BJ (cell line): Measurements from ENCODE around the gene INTS15. TPM values are rescaled to one million over a fixed set of nuclear protein-coding genes. Genes with fewer than 3 reads are reported as not detected.

Experiments used
- CTCF ChIA-PET: fragments of 350-600 bp; formaldehyde crosslinking; extraction: SDS; loops from one replicate; lab custom pipeline; 2021; ENCODE audit warnings: antibody characterized with exemption, inconsistent platforms; lab: Yijun Ruan, JAX
- POLR2A ChIA-PET: fragments of 300-600 bp; sonication (Branson Sonifier 250); formaldehyde crosslinking; extraction: SDS; loops from one replicate; lab custom pipeline; 2021; ENCODE audit warnings: antibody characterized with exemption; lab: Charles Lee
- DNase-seq: peaks from one replicate; pipeline ENCODE4 v3.0.0-alpha.2; 2011; ENCODE audit warnings: low read depth
- H3K27me3 ChIP-seq: 2 replicates; pipeline ENCODE4 v1.6.0; 2011; ENCODE audit warnings: low read length; ENCODE audit not compliant: control insufficient read depth, insufficient read depth
- H3K36me3 ChIP-seq: 2 replicates; pipeline ENCODE4 v1.5.1; 2011; ENCODE audit warnings: low read length; ENCODE audit not compliant: control insufficient read depth, insufficient read depth
- H3K4me3 ChIP-seq: 2 replicates; pipeline ENCODE4 v1.5.1; 2011; ENCODE audit warnings: low read depth, mild to moderate bottlenecking, control low read depth, low read length
- CTCF ChIP-seq: IDR thresholded peaks from 2 replicates; pipeline ENCODE4 v1.5.1; 2011; ENCODE audit warnings: low read depth, mild to moderate bottlenecking, control low read depth, inconsistent platforms, low read length, moderate library complexity; ENCODE audit not compliant: insufficient read depth
- polyA plus RNA-seq: library from polyadenylated mRNA; depleted of rRNA; stranded (reverse); fragments of >200 nt; gene quantifications from 2 replicates; pipeline ENCODE4 v1.2.3, GENCODE V29; 2011

Gene INTS15
- polyA plus RNA-seq, 1 experiment: 22.6 TPM

- H3K36me3 ChIP-seq: peaks cover 4% of the 10 kb centered on the region
- H3K27me3 ChIP-seq: no peaks in the 10 kb centered on the region
- ChIA-PET CTCF (no interaction called here), POLR2A (no interaction called here)
- TF ChIP-seq CTCF: no peak
- DNase-seq: no peak
- no peak overlapping the region for H3K4me3 ChIP-seq
These were observed 17.8 kb downstream of the INTS15 start for GRCh38 chr7:6607651-6608051.

- ChIA-PET POLR2A (no interaction called here), CTCF (interaction anchor here (1.2 kb wide), 1 partner anchor 18 kb away, joined by 3 read pairs; the partner anchor contains the start of gene INTS15)
- DNase-seq: no peak
- Histone ChIP-seq H3K36me3 (peaks cover 3% of the 10 kb centered on the region; the same call in 1 of the 2 replicates), H3K27me3 (no peaks in the 10 kb centered on the region), H3K4me3 (no peak overlapping the region)
- TF ChIP-seq CTCF: no peak
These were observed 18.3 kb downstream of the INTS15 start for GRCh38 chr7:6608081-6608480.

GRCh38 chr7:6608794-6609193 lies 19.0 kb downstream of the INTS15 start:
- no peak for DNase-seq
- no peak for TF ChIP-seq CTCF
- peaks cover 3% of the 10 kb centered on the region; the same call in 1 of the 2 replicates for H3K36me3 ChIP-seq
- ChIA-PET POLR2A (no interaction called here), CTCF (interaction anchor here (1.2 kb wide), 1 partner anchor 19 kb away, joined by 3 read pairs; the partner anchor contains the start of gene INTS15)
- H3K27me3 ChIP-seq: no peaks in the 10 kb centered on the region
- no peak overlapping the region for H3K4me3 ChIP-seq

- Histone ChIP-seq H3K4me3 (no peak overlapping the region), H3K36me3 (0 out of 2 replicates have a peak, but pooled peaks cover 1% of the 10 kb centered on the region), H3K27me3 (peaks cover 8% of the 10 kb centered on the region)
- ChIA-PET CTCF (interaction anchor here (1.6 kb wide), 1 partner anchor 10 kb away, joined by 7 read pairs; no protein-coding TSS in a partner anchor), POLR2A (no interaction called here)
- DNase-seq: no peak
- TF ChIP-seq CTCF: no peak
These were observed 23.0 kb downstream of the INTS15 start for GRCh38 chr7:6612819-6613218.

- TF ChIP-seq CTCF: no peak
- no peaks in the 10 kb centered on the region for H3K36me3 ChIP-seq
- no peak for DNase-seq
- POLR2A ChIA-PET: no interaction called here
- CTCF ChIA-PET: interaction anchor here (1.0 kb wide), 1 partner anchor 13 kb away, joined by 3 read pairs; no protein-coding TSS in a partner anchor
- no peak overlapping the region for H3K4me3 ChIP-seq
- H3K27me3 ChIP-seq: peaks cover 10% of the 10 kb centered on the region
These were observed 23.9 kb downstream of the INTS15 start for GRCh38 chr7:6613706-6614105.
